ENCODE data around the gene TTLL5. TPM values are rescaled to one million over a fixed set of nuclear protein-coding genes. Genes with fewer than 3 reads are reported as not detected.

The TTLL5 gene
- total and polyA plus RNA-seq, 2 of the 4 experiments (the other 2 are of a cell fraction): 11.9 to 16.7 TPM

DNA sequence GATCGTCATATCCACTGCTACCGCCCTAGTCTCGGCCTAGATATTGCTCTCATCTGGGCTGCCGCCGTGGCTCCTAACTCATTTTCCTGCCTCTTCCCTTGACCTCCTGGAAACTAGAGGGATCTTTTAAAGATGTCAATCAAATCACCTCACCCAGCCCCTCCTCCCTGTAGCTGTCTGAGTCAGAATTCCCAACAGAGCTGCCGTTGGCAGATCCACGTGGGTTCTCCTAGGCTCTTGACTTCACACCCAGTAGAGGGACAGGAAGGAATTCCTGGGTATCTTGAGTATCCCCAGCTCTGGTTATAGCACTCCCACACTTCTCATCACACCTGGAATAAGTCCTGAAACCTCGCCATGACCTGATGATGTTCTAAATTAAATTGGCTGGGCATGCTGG lies 308.8 kb downstream of the TTLL5 start:
- DNase-seq: no peak
- Histone ChIP-seq H2BK5ac (ENCODE audit: low read depth, low read length, poor library complexity, severe bottlenecking) (no peak overlapping the region), H4K20me1 (ENCODE audit: insufficient read depth, low read length) (no peaks in the 10 kb centered on the region), H3K79me1 (ENCODE audit: low read depth in 1 of 2, low read length in 2 of 2) (no peaks in the 10 kb centered on the region), H3K56ac (ENCODE audit: extremely low read depth, insufficient read depth, low read length) (no peak overlapping the region), H3K36me3 (ENCODE audit: control insufficient read depth, insufficient read depth, low read length) (0 out of 2 replicates have a peak, but pooled peaks cover 2% of the 10 kb centered on the region), H4K91ac (ENCODE audit: insufficient read depth, low read depth, low read length) (no peak overlapping the region), H3K9me3 (ENCODE audit: control insufficient read depth, insufficient read depth, low read length) (no peaks in the 10 kb centered on the region), H3K9me1 (ENCODE audit: insufficient read depth, low read length) (no peaks in the 10 kb centered on the region), H3K4ac (ENCODE audit: low read depth, low read length) (no peak overlapping the region), H3K18ac (ENCODE audit: low read depth, low read length) (no peak overlapping the region), H3K23ac (ENCODE audit: low read depth, low read length) (no peak overlapping the region), H3K4me2 (ENCODE audit: low read depth, low read length) (no peak overlapping the region), H3K14ac (replicated peaks; ENCODE audit: low read depth, low read length) (no peak overlapping the region), H3K4me3 (ENCODE audit: insufficient read depth, low read depth, low read length) (no peak overlapping the region), H3K27me3 (ENCODE audit: control insufficient read depth, insufficient read depth, low read length) (no peaks in the 10 kb centered on the region), H2BK15ac (ENCODE audit: low read depth, low read length) (no peak overlapping the region), H2BK20ac (ENCODE audit: low read depth, low read length) (no peak overlapping the region), H2AK5ac (ENCODE audit: low read depth, low read length) (no peak overlapping the region), H2BK120ac (ENCODE audit: low read depth, low read length) (no peak overlapping the region), H2AK9ac (replicated peaks; ENCODE audit: low read depth, low read length, poor library complexity) (no peak overlapping the region), H4K8ac (ENCODE audit: low read depth in 2 of 2, low read length in 2 of 2) (no peak overlapping the region), H3K27ac (ENCODE audit: insufficient read depth, low read length) (no peak overlapping the region), H4K5ac (ENCODE audit: low read depth, low read length) (no peak overlapping the region), H2AFZ (replicated peaks; ENCODE audit: low read length, poor library complexity) (no peak overlapping the region), H3K4me1 (ENCODE audit: control insufficient read depth, insufficient read depth, low read length) (no peaks in the 10 kb centered on the region), H3K9ac (ENCODE audit: low read depth, low read length) (no peak overlapping the region)
- POLR2A ChIA-PET (ENCODE audit: unreplicated experiment): no interaction called here
- WGBS, 2 experiments (ENCODE audit: extremely low coverage in 2 of 2, insufficient read length in 1 of 2): 93% methylated on average over 3 of the region's 8 CpGs; no CpG with 5 or more reads in 1 of the 2 experiments
- intact Hi-C loops (cut with micrococcal nuclease) (no loop called here), dilution Hi-C loops (cut with HindIII; ENCODE audit: low sequenced_read_pairs, unreplicated experiment) (no loop called here), in situ Hi-C loops (cut with MboI; ENCODE audit: low sequenced_read_pairs) (no loop called here)
- TF ChIP-seq POLR2A (IDR thresholded peaks at IDR 0.05; ENCODE audit: low read depth, low read length) (no peak), RCOR1 (IDR thresholded peaks at IDR 0.05; ENCODE audit: insufficient replicate concordance, low read length) (no peak), CEBPB (IDR thresholded peaks at IDR 0.05; ENCODE audit: low read depth, low read length) (no peak), RAD21 (IDR thresholded peaks at IDR 0.05; ENCODE audit: low read length) (no peak), NFE2L2 (IDR thresholded peaks at IDR 0.05; ENCODE audit: low read depth, low read length) (no peak), MXI1 (IDR thresholded peaks at IDR 0.05; ENCODE audit: borderline replicate concordance, low read depth, low read length) (no peak), MAZ (IDR thresholded peaks at IDR 0.05; ENCODE audit: borderline replicate concordance, low read depth, low read length) (no peak), SMC3 (IDR thresholded peaks at IDR 0.05; ENCODE audit: low read depth, low read length) (no peak), BHLHE40 (IDR thresholded peaks at IDR 0.05; ENCODE audit: low read depth, low read length) (no peak), ELK1 (IDR thresholded peaks at IDR 0.05; ENCODE audit: borderline replicate concordance, low read depth, low read length) (no peak), FOS (IDR thresholded peaks at IDR 0.05; ENCODE audit: low read depth, low read length) (no peak), MAFK (IDR thresholded peaks at IDR 0.05; ENCODE audit: low read depth, low read length) (no peak), CHD1 (IDR thresholded peaks at IDR 0.05; ENCODE audit: low read depth, low read length) (no peak), CTCF (conservative IDR thresholded peaks at IDR 0.05; ENCODE audit: low read depth, low read length) (no peak), RFX5 (IDR thresholded peaks at IDR 0.05; ENCODE audit: low read depth, low read length) (no peak)
- TF ChIP-seq, protein P1, sequence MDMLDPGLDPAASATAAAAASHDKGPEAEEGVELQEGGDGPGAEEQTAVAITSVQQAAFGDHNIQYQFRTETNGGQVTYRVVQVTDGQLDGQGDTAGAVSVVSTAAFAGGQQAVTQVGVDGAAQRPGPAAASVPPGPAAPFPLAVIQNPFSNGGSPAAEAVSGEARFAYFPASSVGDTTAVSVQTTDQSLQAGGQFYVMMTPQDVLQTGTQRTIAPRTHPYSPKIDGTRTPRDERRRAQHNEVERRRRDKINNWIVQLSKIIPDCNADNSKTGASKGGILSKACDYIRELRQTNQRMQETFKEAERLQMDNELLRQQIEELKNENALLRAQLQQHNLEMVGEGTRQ (IDR thresholded peaks at IDR 0.05; ENCODE audit: low read depth, low read length): no peak
- no TSS peak for BruUV-seq (replicated peaks)
- no peak for ATAC-seq (ENCODE audit: low read depth)
- CTCF ChIA-PET: no interaction called here
